HepG2 (cell line): ENCODE results near the gene GPT2. TPM values are rescaled to one million over a fixed set of nuclear protein-coding genes. Genes with fewer than 3 reads are reported as not detected.
A peak's percentile ranks its signal among the peaks of the same experiment; 100 is the strongest.

Experiments
- ARID2 ChIP-seq: sonication (generic); formaldehyde crosslinking; IDR thresholded peaks from 2 replicates; pipeline ENCODE4 v1.8.1; 2022; ENCODE audit warnings: mild to moderate bottlenecking, missing genetic modification reagents, borderline replicate concordance
- CCDC6 ChIP-seq: sonication (generic); formaldehyde crosslinking; IDR thresholded peaks from 2 replicates; pipeline ENCODE4 v1.8.1; 2022; ENCODE audit warnings: mild to moderate bottlenecking, missing genetic modification reagents, moderate library complexity
- EHMT2 ChIP-seq: fragments of 200-600 bp; sonication (generic); IDR thresholded peaks from 2 replicates; pipeline ENCODE4 v1.7.0; 2017; ENCODE audit warnings: antibody characterized with exemption, low read depth, low read length, borderline replicate concordance
- FUBP1 ChIP-seq: sonication (generic); formaldehyde crosslinking; IDR thresholded peaks from 2 replicates; pipeline ENCODE4 v1.5.1; 2020; ENCODE audit warnings: missing genetic modification reagents, mild to moderate bottlenecking, borderline replicate concordance
- HNRNPUL1 ChIP-seq: fragments of 200-400 bp; formaldehyde crosslinking; IDR thresholded peaks from 2 replicates; pipeline ENCODE4 v1.6.1; 2017; ENCODE audit warnings: low read depth, mild to moderate bottlenecking, low read length, moderate library complexity
- HOXA9 ChIP-seq: sonication (generic); formaldehyde crosslinking; IDR thresholded peaks from 2 replicates; pipeline ENCODE4 v1.8.1; 2022; ENCODE audit warnings: missing genetic modification reagents, mild to moderate bottlenecking, moderate library complexity, borderline replicate concordance
- MLX ChIP-seq: IDR thresholded peaks from 2 replicates; pipeline ENCODE4 v1.6.1; 2016
- MXD1 ChIP-seq: sonication (generic); formaldehyde crosslinking; IDR thresholded peaks from 2 replicates; pipeline ENCODE4 v1.4.0; 2020; ENCODE audit warnings: mild to moderate bottlenecking, missing genetic modification reagents
- NR0B2 ChIP-seq: sonication (generic); formaldehyde crosslinking; IDR thresholded peaks from 2 replicates; pipeline ENCODE4 v1.4.0; 2020; ENCODE audit warnings: mild to moderate bottlenecking, missing genetic modification reagents
- RARA ChIP-seq: IDR thresholded peaks from 2 replicates; pipeline ENCODE4 v1.6.1; 2016; ENCODE audit warnings: missing genetic modification reagents, missing compliant biosample characterization
- SOX13 ChIP-seq, 3 experiments: fragments of 450-650 bp in 1 of 3; sonication (generic) in 1 of 3; formaldehyde crosslinking in 1 of 3; IDR thresholded peaks in 2 of 3; conservative IDR thresholded peaks in 1 of 3; 2 replicates each; pipeline versions ENCODE4 v1.5.0 to v1.6.1; 2016 to 2020; ENCODE audit warnings: antibody characterized with exemption in 1 of 3, mild to moderate bottlenecking in 1 of 3, missing compliant biosample characterization in 1 of 3, missing genetic modification reagents in 1 of 3, moderate library complexity in 1 of 3
- TOE1 ChIP-seq: sonication (generic); formaldehyde crosslinking; IDR thresholded peaks from 2 replicates; pipeline ENCODE4 v1.4.0; 2020; ENCODE audit warnings: mild to moderate bottlenecking, missing genetic modification reagents
- UBTF ChIP-seq: sonication (generic); formaldehyde crosslinking; IDR thresholded peaks from 2 replicates; pipeline ENCODE4 v1.4.0; 2020; ENCODE audit warnings: mild to moderate bottlenecking, missing genetic modification reagents
- YEATS2 ChIP-seq: sonication (generic); formaldehyde crosslinking; IDR thresholded peaks from 2 replicates; pipeline ENCODE4 v1.4.0; 2020; ENCODE audit warnings: missing genetic modification reagents, borderline replicate concordance
- ZFP1 ChIP-seq: IDR thresholded peaks from 2 replicates; pipeline ENCODE4 v1.6.1; 2016
- ZNF543 ChIP-seq: sonication (generic); formaldehyde crosslinking; IDR thresholded peaks from 2 replicates; pipeline ENCODE4 v1.4.0; 2020; ENCODE audit warnings: mild to moderate bottlenecking, missing genetic modification reagents
- ZNF556 ChIP-seq: sonication (generic); formaldehyde crosslinking; IDR thresholded peaks from 2 replicates; pipeline ENCODE4 v1.4.0; 2020; ENCODE audit warnings: mild to moderate bottlenecking, missing genetic modification reagents, borderline replicate concordance
- ZNF577 ChIP-seq: sonication (generic); formaldehyde crosslinking; IDR thresholded peaks from 2 replicates; pipeline ENCODE4 v1.4.0; 2020; ENCODE audit warnings: mild to moderate bottlenecking, low read depth, missing genetic modification reagents, borderline replicate concordance
- ZNF597 ChIP-seq: sonication (generic); formaldehyde crosslinking; IDR thresholded peaks from 2 replicates; pipeline ENCODE4 v1.5.0; 2020; ENCODE audit warnings: missing genetic modification reagents
- ZNF891 ChIP-seq: sonication (generic); formaldehyde crosslinking; IDR thresholded peaks from 2 replicates; pipeline ENCODE4 v1.5.0; 2020; ENCODE audit warnings: mild to moderate bottlenecking, missing genetic modification reagents
- ZSCAN25 ChIP-seq: sonication (generic); formaldehyde crosslinking; IDR thresholded peaks from 2 replicates; pipeline ENCODE4 v1.8.0; 2022; ENCODE audit warnings: mild to moderate bottlenecking, missing genetic modification reagents
- polyA plus RNA-seq, 8 experiments: library from polyadenylated mRNA; depleted of rRNA in 3 of 8; stranded (reverse) in 7 of 8; unstranded in 1 of 8; fragments of >200 nt; fragmentation: Illumina TruSeq in 4 of 8; extraction: Trizol in 4 of 8; gene quantifications; 2 replicates each; pipeline versions ENCODE4 v1.2.1 to v1.2.3, GENCODE V29; 2011 to 2016; ENCODE audit warnings: low read depth in 4 of 8, missing spikeins in 1 of 8, mixed read lengths in 1 of 8; ENCODE audit not compliant: insufficient read depth in 1 of 8
- total RNA-seq, 5 experiments: library from RNA; depleted of rRNA; stranded (reverse); fragments of >200 nt; fragmentation: Illumina TruSeq; extraction: Trizol; gene quantifications; 2 replicates each; pipeline ENCODE4 v1.2.3, GENCODE V29; 2016; ENCODE audit warnings: low read depth in 1 of 5

Gene GPT2
- total and polyA plus RNA-seq, 2 of the 13 experiments (the other 11 are each of a cell fraction or from before 2014, with no cell fraction given), result 138 to 267 TPM

GRCh38 chr16:46973207-46973995 lies 89.2 kb downstream of the GPT2 start, which contains the start of gene DNAJA2 (continued):
- TF ChIP-seq MXD1 (CRISPR knock-in tag) (peak; percentile 68; the same call in 1 of the 2 replicates), ZNF891 (CRISPR knock-in tag) (peak; percentile 93; the same call in 1 of the 2 replicates), MLX (CRISPR knock-in tag) (no peak), RARA (peak; percentile 73), CCDC6 (peak; percentile 85; the same call in 1 of the 2 replicates), ZSCAN25 (CRISPR knock-in tag) (peak; percentile 65), ZNF577 (CRISPR knock-in tag) (no peak), ARID2 (no peak), ZNF543 (CRISPR knock-in tag) (peak; percentile 53), UBTF (CRISPR knock-in tag) (peak; percentile 94), HOXA9 (0 out of 2 replicates have a peak, but pooled peaks have one; percentile 82), ZNF597 (CRISPR knock-in tag) (no peak), NR0B2 (CRISPR knock-in tag) (peak; percentile 87), SOX13 (IDR thresholded peaks at IDR 0.05) (peak; percentile 22; the same call in 1 of the 2 replicates), SOX13 (CRISPR knock-in tag; conservative IDR thresholded peaks at IDR 0.05 in 1 of 2, IDR thresholded peaks at IDR 0.05 in 1 of 2) (peak in 1 of 2 experiments; percentile 44; a peak in 2 of 4 replicates), YEATS2 (peak; percentile 88), FUBP1 (CRISPR knock-in tag) (no peak), TOE1 (CRISPR knock-in tag) (peak; percentile 91), ZNF556 (no peak; the same call in 1 of the 2 replicates), ZFP1 (peak; percentile 49; the same call in 1 of the 2 replicates), HNRNPUL1 (peak; percentile 50; the same call in 1 of the 2 replicates), EHMT2 (no peak)
